ENCODE data around the gene HENMT1.

The HENMT1 gene

GRCh38 chr1:108628665-108629064, 32.2 kb downstream of the HENMT1 start:
- DNase-seq, result no peak

- no peak for DNase-seq
These were observed 32.9 kb downstream of the HENMT1 start for GRCh38 chr1:108627951-108628350.

- no peak for DNase-seq
These were observed 33.6 kb downstream of the HENMT1 start for GRCh38 chr1:108627256-108627655.

- no peak for DNase-seq
These were observed 36.8 kb downstream of the HENMT1 start for GRCh38 chr1:108624069-108624468.

- no peak for DNase-seq
These were observed 43.2 kb downstream of the HENMT1 start for GRCh38 chr1:108617724-108618056.

- no peak for DNase-seq
These were observed 43.7 kb downstream of the HENMT1 start for GRCh38 chr1:108617008-108617723.

- DNase-seq, result no peak
These were observed 45.3 kb downstream of the HENMT1 start for GRCh38 chr1:108615544-108615943.

GRCh38 chr1:108612496-108612895, 48.4 kb downstream of the HENMT1 start:
- no peak for DNase-seq

GRCh38 chr1:108611984-108612383, 48.9 kb downstream of the HENMT1 start:
- DNase-seq, result no peak

GRCh38 chr1:108610073-108610472, 50.8 kb downstream of the HENMT1 start:
- no peak for DNase-seq

- no peak for DNase-seq
These were observed 51.3 kb downstream of the HENMT1 start for GRCh38 chr1:108609483-108610049.

- no peak for DNase-seq
These were observed 54.4 kb downstream of the HENMT1 start for GRCh38 chr1:108606478-108606877.

- no peak for DNase-seq
These were observed 55.3 kb downstream of the HENMT1 start for GRCh38 chr1:108605633-108606032.

GRCh38 chr1:108601708-108602410, 59.0 kb downstream of the HENMT1 start:
- no peak for DNase-seq

GRCh38 chr1:108600504-108600903, 60.4 kb downstream of the HENMT1 start:
- no peak for DNase-seq

- DNase-seq, result no peak
These were observed 62.6 kb downstream of the HENMT1 start for GRCh38 chr1:108598340-108598739.

All from nucleus accumbens (tissue), 56 donors.